NCI-H2227 treated with DMSO at 0.1 percent for 48 hours (cell line): ENCODE data around the gene OR52E5.

Source experiments
- DNase-seq: peaks from one replicate; lab custom pipeline; 2025; lab: John Stamatoyannopoulos, UW

The OR52E5 gene

GRCh38 chr11:5892908-5893307 is at the start of gene OR52E5:
OR52E5 (plus strand) TSS chr11:5893208; CDS start chr11:5900777, 7,569 bp downstream.
- DNase-seq: no peak

DNA sequence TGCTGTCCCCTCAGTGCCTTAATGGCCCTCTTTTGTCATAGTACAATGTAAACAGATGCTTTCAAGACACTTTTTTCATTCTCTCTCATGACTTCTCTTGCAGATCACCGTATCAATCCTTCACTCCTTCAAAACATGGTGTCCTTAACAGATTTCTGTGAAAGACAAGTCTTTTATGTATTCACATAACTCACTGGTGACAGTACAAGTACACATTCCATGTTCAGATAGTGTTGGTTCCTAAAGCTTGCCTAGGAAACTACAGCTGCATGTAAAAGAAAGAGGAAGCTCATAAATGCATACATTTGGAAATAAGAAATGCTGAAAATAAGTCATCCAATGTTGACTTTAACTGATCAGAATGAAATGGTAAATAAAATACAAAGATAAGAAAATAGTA is 46.3 kb upstream of the OR52E5 start:
- DNase-seq: no peak

DNA sequence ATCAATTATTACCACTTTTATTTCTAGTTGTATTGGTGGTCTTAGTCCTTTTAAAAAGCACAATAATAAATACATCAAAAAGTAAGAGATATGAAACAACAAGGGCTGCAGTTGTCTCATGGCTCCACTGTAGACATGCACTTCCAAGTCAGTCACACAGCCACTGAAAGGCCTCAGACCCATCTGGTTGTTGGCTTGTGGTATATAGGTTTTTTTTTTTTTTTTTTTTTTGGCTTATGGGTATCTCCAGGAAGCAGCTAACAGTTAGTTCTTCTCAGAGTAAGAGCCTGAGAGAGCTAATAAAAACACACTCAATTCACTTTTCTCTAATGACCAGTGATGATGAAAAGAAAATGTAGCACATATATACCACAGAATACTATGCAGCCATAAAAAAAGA is 45.3 kb upstream of the OR52E5 start:
- no peak for DNase-seq

GRCh38 chr11:5851002-5851401 is 42.0 kb upstream of the OR52E5 start:
- no peak for DNase-seq

GRCh38 chr11:5857590-5857989 is 35.4 kb upstream of the OR52E5 start, which contains the start of gene OR52E8:
OR52E8 (minus strand) TSS chr11:5857690; CDS start chr11:5857690, 0 bp downstream.
- DNase-seq: no peak

DNA sequence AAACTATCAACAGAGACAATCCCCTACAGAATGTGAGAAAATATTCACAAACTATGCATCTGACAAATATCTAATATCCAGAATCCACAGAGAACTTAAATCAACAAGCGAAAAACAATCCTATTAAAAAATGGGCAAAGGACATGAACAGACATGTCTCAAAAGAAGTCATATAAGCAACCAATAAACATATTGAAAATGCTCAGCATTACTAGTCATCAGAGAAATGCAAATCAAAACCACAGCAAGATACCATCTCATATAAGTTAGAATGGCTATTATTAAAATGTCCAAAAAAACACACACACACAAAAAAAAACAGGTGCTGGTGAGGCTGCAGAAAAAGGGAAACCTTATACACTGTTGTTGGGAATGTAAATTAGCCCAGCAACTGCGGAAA is 27.2 kb upstream of the OR52E5 start:
- no peak for DNase-seq

DNA sequence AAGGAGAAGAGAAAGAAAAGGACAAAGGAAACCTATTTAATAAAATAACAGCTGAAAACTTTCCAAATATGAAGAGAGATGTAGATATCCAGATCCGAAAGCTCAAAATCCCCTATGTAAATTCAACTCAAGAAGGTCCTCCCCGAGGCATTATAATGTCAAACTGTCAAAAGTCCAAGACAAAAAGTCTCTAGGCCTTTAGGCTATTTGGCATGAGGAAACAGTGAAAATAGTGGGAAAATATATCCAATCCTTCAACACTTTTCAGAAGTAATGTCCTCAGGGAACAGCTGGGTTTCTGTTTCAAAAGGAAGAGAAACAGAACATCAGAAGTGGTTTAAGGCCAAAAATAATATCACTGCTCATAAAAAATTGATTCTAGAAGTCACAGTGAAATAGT is 14.4 kb upstream of the OR52E5 start:
- no peak for DNase-seq

- no peak for DNase-seq
Observed at GRCh38 chr11:5880329-5880728, 12.7 kb upstream of the OR52E5 start, which contains the start of gene OR52E4. OR52E4 (plus strand) TSS chr11:5880629; CDS start chr11:5884293, 3,664 bp downstream.

- DNase-seq: no peak
Observed at GRCh38 chr11:5881756-5882155, 11.3 kb upstream of the OR52E5 start.

DNA sequence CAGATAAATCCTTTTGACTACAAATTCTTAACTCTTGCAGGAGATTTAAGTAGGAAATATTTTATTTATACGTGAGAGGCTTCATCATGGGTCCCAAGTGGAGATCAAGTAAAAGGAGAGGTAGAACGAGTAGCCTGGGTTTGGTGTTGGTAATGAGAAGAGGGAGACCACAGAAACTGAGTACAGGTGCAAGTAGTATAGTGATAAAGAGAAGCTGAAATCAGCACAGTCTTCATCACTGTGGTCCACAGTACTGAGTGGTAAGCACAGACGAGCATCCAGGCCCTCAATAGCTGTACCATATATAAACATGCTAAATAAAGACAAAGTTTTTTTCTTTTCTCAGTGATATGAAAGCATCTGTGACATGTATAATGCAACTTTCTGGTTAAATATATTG is 5.8 kb upstream of the OR52E5 start:
- DNase-seq: no peak

GRCh38 chr11:5887661-5888060 is 5.3 kb upstream of the OR52E5 start:
- DNase-seq: no peak

DNA sequence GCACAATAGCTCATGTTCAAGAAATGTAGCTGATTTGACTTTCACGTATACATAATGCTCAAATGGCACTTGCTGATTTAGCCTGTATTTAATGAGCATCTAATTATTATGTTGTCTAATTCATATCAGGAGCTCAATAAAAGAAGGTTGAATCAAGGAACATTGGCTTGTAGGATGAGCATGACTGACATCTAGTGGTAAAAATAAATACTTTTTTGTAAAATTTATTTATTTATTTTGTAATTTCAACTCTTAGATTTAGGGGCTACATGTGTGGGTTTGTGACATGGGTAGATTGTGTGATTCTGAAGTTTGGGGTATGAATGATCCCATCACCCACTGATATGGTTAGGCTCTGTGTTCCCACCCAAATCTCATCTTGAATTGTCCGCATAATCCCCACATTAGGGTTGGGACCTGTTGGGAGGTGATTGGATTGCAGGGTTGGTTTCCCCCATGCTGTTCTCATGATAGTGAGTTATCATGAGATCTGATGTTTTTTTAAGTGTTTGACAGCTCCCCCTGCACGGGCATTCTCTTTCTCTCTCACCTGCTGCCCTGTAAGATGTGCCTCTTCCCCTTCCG is 1.7 kb upstream of the OR52E5 start:
- peak; percentile 24 for DNase-seq

GRCh38 chr11:5899534-5899933 is 6.5 kb downstream of the OR52E5 start:
- no peak for DNase-seq

DNA sequence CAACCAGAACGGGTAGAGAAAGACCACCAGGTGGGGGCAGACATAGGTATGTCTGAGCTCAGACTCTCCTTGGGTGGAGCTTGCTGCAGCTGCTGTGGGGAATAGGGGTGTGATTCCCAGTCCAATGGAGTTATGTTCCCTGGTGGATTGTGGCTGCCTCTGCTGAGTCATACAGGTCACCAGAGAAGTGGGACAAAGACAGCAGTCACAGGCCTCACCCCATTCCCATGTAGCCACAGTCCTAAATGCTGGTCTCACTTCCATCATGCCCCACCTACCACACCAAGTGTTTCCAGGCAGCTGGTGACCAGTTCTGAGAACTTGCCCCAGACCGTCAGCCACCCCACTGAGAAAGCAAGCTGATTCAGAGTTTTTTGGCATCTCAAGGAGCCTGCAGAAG is 17.5 kb downstream of the OR52E5 start:
- DNase-seq: no peak

- no peak for DNase-seq
Observed at GRCh38 chr11:5922749-5923426, 29.9 kb downstream of the OR52E5 start.

GRCh38 chr11:5923427-5923776 is 30.4 kb downstream of the OR52E5 start:
- no peak for DNase-seq

GRCh38 chr11:5923794-5924193 is 30.8 kb downstream of the OR52E5 start:
- no peak for DNase-seq

DNA sequence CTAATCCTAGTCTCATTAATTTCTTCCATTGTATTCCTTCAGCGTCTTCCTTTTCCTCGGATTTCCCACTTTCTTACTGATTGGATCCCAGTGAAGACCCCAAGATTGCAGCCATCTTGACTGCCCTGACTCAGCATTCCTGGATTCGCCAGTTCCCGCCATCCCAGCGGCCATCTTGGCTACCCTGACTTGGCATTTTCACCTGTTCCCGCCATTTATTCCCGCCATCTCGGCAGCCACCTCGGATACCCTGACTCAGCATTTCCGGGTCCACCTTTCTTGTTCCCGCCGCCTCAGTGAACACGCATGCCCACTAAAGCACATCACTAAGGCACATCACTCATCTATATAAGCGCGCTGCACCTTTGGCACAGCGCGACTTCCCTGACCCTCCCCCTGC is 35.3 kb downstream of the OR52E5 start:
- DNase-seq: no peak

DNA sequence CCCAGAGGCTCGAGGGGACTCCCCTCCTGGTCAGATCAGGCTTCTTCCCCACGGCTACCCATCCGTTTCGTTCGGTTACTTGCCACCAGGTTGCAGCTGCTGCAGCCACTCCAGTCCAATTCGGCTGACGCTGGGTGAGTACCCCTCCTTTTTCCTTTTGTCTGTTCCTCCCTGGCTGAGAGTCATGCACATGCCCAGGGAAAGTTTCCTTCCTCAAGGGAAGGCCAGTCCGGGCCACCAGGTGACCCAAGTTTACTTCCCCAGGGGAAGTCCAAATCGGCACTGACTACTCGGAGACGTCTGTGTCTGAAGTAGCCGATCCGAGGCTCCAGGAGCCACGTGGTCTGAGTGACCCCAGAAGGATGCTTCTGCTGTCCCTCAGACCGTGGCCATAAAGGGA is 35.8 kb downstream of the OR52E5 start:
- no peak for DNase-seq

DNA sequence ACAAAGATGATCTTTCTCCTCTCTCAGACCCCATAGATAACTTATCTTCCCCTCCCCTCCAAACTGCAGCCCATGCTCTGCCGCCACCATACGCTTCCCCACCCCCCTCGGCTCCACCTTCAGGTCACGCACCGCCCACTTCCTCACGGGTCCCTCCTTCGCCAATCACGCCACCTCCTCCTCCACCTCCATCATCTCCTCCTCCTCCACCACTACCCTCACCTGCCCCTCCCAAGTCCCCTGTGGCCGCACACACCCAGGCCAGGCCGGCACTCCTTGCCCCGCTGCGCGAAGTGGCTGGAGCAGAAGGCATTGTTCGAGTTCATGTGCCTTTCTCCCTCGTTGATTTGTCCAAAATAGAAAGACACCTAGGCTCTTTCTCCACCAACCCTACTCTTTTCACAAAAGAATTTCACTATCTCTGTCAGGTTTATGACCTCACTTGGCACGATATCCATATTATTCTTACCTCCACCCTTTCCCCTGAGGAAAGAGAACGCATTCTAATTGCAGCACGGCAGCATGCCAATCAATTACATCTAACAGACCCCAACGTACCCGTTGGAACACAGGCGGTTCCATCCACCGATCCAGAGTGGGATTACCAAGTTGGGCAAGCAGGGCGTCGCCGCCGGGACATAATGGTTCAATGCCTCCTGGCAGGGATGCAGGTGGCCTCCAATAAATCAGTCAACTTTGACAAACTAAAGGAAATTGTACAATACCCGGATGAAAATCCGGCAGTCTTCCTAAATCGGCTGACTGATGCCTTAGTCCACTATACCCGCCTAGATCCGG is 36.8 kb downstream of the OR52E5 start:
- DNase-seq: no peak

DNA sequence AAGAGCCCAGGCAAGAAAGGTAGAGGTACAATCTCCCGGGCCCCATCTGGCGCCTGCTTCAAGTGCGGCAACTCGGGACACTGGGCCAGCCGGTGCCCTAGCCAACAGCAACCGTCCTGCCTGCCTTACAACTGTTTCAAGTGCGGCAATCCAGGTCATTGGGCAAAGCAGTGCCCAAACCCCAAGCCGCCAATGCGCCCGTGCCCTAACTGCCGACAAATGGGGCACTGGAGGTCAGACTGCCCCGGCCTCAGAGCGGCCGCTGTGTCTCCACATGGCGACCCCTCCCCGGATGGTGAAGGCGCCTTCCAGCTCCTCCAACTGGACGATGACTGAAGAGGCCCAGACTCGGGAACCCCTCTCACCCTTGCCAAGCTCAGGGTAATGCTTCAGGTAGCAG is 37.6 kb downstream of the OR52E5 start:
- no peak for DNase-seq

DNA sequence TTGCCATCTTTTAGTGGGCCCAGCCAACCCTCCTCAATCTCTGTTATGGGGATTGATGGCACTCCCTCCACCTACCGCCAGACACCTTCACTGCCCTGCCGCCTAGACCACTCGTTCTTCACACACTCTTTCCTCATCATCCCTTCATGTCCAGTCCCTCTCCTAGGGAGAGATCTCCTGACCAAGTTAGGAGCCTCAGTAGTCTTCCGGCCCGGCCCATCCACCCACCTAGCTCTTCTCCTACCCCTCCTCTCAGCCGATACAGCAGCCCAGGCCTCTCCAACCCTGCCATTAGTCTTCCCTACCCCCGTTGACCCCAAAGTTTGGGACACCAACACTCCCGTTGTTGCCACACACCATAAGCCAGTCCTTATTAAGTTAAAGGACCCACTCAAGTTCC is 38.1 kb downstream of the OR52E5 start:
- no peak for DNase-seq

- no peak for DNase-seq
Observed at GRCh38 chr11:5932671-5933070, 39.7 kb downstream of the OR52E5 start.
